Heart left ventricle (tissue), 16 donors: ENCODE measurements around the gene VWA8. TPM values are rescaled to one million over a fixed set of nuclear protein-coding genes. Genes with fewer than 3 reads are reported as not detected.
"Not testable (repeated sequence)": the region's sequence is repeated elsewhere in the genome, so short reads cannot be mapped to it uniquely, and the experiment has no call there.

Experiments
- ATAC-seq, 4 donors: fragments of 200-7000 bp; cut with Tn5 transposase; one replicate each; pipeline ENCODE4 v1.9.1; 2020 to 2022; ENCODE audit warnings: moderate library complexity in 4 of 4, mild to moderate bottlenecking in 3 of 4, moderate number of reproducible peaks in 1 of 4
- DNase-seq, 5 donors: peaks; one replicate each; pipeline ENCODE4 v3.0.0-alpha.2; 2020
- H3K27ac ChIP-seq, 12 donors: fragments of 200-600 bp; sonication (generic) in 4 of 12; one replicate each; pipeline versions ENCODE4 v1.5.0 to v1.8.0; 2016 to 2022; ENCODE audit warnings: mild to moderate bottlenecking in 2 of 12
- H3K27me3 ChIP-seq, 9 donors: fragments of 200-600 bp; sonication (generic) in 2 of 9; one replicate each; pipeline versions ENCODE4 v1.5.1 to v1.8.0; 2016 to 2022; ENCODE audit warnings: mild to moderate bottlenecking in 3 of 9
- H3K36me3 ChIP-seq, 9 donors: fragments of 200-600 bp; sonication (generic) in 2 of 9; one replicate each; pipeline versions ENCODE4 v1.5.0 to v1.8.0; 2018 to 2022; ENCODE audit warnings: mild to moderate bottlenecking in 2 of 9
- H3K4me1 ChIP-seq, 12 donors: fragments of 200-600 bp; sonication (generic) in 4 of 12; one replicate each; pipeline versions ENCODE4 v1.5.0 to v1.8.0; 2016 to 2022; ENCODE audit warnings: mild to moderate bottlenecking in 3 of 12
- H3K4me3 ChIP-seq, 12 donors: fragments of 200-600 bp; sonication (generic) in 4 of 12; one replicate each; pipeline versions ENCODE4 v1.5.0 to v1.8.0; 2017 to 2022; ENCODE audit warnings: mild to moderate bottlenecking in 9 of 12, moderate library complexity in 4 of 12
- H3K9me3 ChIP-seq, 12 donors: fragments of 200-600 bp; sonication (generic) in 4 of 12; one replicate each; pipeline versions ENCODE4 v1.5.0 to v1.8.0; 2016 to 2022; ENCODE audit warnings: mild to moderate bottlenecking in 1 of 12
- POLR2A ChIP-seq, 2 donors: fragments of 450-650 bp; IDR thresholded peaks; one replicate each; pipeline ENCODE4 v1.6.1; 2017; ENCODE audit warnings: antibody characterized with exemption in 2 of 2, mild to moderate bottlenecking in 2 of 2, moderate library complexity in 2 of 2
- WGBS, 4 donors: extraction: QIAGEN DNeasy Blood & Tissue Kit in 2 of 4; methylation state at CpG; one replicate each; pipeline versions ENCODE4 v1.1.5 to v1.1.7; 2013 to 2018; 5-methylcytosine and 5-hydroxymethylcytosine counted together
- intact Hi-C, 10 donors: fragments of 100-400 bp; cut with DNase I; formaldehyde crosslinking; loops; one replicate each; pipeline versions ENCODE4 v1.11.1 to v1.14.2; 2022
- polyA plus RNA-seq, 2 donors: library from polyadenylated mRNA; stranded (reverse); fragments of 200-250 nt; gene quantifications; one replicate each; pipeline ENCODE4 v1.2.3, GENCODE V29; 2013
- total RNA-seq, 9 donors: library from RNA; depleted of rRNA in 2 of 9; stranded (reverse); fragments of >200 nt in 2 of 9; fragmentation: NEBNext Ultra II Directional in 3 of 9; extraction: Animal tissue kit (Norgen Biotek cat#: 25700) in 3 of 9; gene quantifications; one replicate each; pipeline versions ENCODE4 v1.1.0 to v1.2.4, GENCODE V29; 2016 to 2023
- TF ChIP-seq, protein P1 (sequence below), 12 donors: fragments of 200-600 bp; sonication (generic) in 4 of 12; IDR thresholded peaks; one replicate each; pipeline versions ENCODE4 v1.5.0 to v1.8.0; 2018 to 2022; ENCODE audit warnings: antibody characterized with exemption in 12 of 12, mild to moderate bottlenecking in 5 of 12
- donor health status: ischemic (EF 13 %, LVEDD 7.1; RV severe dilation, severe dysfunction).
- donor health status: healthy with polysubstance abuse.
- donor health status: DM: no; HTN: yes; CAD: no.
- donor health status: DM: no; HTN: no; CAD: no.
- donor health status: ischemic (EF 25% LVEDD 6.9; RV normal size, moderate dysfunction).
- donor health status: ischemic (EF 25% LVEDD 5.7; RV mildly dilated, moderate dysfunction).
- donor health status: healthy.
- donor health status: DM: yes; HTN: yes; CAD: no.
- donor health status: ischemic (EF 35%, LVEDD 5.7; RV mildly dilated, moderate dysfunction).
- donor health status: nonischemic (EF 11% LVEDD 7.7; RV severe dilation, severe dysfunction).
- donor health status: DM: yes; HTN: yes; CAD: no.
- donor health status: PGD.
- donor health status: ischemic (EF 29% LVEDD 5.4; RV normal size, mild dysfunction).
- donor health status: nonischemic (EF 23%, LVEDD 6.1; RV moderate dilation, normal function).

Gene VWA8
- total and polyA plus RNA-seq, 11 donors: 12.1 to 64.1 (median 41.8) TPM

DNA sequence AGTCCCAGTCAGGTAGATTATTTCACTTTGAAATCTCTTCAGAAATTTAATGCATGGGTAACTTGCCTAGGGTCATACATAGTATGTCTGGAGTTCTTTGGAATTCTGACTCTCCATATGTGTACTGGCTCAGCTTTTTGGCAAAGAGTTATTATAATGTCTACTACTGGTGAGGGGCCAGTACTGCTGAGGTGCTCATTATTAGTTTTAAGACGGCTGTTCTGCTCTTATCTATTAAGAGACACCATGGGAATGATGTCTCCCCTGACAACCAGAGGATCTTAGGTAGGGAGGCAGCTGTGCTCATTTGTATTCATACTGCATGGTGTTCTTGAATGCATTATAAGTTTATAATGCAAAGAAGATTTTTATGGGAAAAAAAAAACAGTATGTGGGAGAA, 319.5 kb downstream of the VWA8 start:
- DNase-seq (no peak), ATAC-seq (no peak)
- H3K9me3 ChIP-seq: no peaks in the 10 kb centered on the region
- H3K27me3 ChIP-seq: no peaks in the 10 kb centered on the region
- 34 to 53% (median 48%) methylated on average over 1 of the region's 1 CpG for WGBS, 4 donors
- no peak for TF ChIP-seq POLR2A (IDR thresholded peaks at IDR 0.05)
- TF ChIP-seq, protein P1, sequence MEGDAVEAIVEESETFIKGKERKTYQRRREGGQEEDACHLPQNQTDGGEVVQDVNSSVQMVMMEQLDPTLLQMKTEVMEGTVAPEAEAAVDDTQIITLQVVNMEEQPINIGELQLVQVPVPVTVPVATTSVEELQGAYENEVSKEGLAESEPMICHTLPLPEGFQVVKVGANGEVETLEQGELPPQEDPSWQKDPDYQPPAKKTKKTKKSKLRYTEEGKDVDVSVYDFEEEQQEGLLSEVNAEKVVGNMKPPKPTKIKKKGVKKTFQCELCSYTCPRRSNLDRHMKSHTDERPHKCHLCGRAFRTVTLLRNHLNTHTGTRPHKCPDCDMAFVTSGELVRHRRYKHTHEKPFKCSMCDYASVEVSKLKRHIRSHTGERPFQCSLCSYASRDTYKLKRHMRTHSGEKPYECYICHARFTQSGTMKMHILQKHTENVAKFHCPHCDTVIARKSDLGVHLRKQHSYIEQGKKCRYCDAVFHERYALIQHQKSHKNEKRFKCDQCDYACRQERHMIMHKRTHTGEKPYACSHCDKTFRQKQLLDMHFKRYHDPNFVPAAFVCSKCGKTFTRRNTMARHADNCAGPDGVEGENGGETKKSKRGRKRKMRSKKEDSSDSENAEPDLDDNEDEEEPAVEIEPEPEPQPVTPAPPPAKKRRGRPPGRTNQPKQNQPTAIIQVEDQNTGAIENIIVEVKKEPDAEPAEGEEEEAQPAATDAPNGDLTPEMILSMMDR (IDR thresholded peaks at IDR 0.05): no peak
- H3K36me3 ChIP-seq: no peaks in the 10 kb centered on the region
- no peak overlapping the region for H3K4me3 ChIP-seq
- peak overlapping the region in 8 of 12 donors; percentile 13 to 73 (median 72) for H3K27ac ChIP-seq
- intact Hi-C loops: loop anchor here in 3 of 10 donors (5.0 to 10.0 kb wide), 3 partner anchors 47 to 177 kb away; no protein-coding TSS in a partner anchor
- peaks cover 3 to 49% (median 35%) of the 10 kb centered on the region in 12 donors for H3K4me1 ChIP-seq

DNA sequence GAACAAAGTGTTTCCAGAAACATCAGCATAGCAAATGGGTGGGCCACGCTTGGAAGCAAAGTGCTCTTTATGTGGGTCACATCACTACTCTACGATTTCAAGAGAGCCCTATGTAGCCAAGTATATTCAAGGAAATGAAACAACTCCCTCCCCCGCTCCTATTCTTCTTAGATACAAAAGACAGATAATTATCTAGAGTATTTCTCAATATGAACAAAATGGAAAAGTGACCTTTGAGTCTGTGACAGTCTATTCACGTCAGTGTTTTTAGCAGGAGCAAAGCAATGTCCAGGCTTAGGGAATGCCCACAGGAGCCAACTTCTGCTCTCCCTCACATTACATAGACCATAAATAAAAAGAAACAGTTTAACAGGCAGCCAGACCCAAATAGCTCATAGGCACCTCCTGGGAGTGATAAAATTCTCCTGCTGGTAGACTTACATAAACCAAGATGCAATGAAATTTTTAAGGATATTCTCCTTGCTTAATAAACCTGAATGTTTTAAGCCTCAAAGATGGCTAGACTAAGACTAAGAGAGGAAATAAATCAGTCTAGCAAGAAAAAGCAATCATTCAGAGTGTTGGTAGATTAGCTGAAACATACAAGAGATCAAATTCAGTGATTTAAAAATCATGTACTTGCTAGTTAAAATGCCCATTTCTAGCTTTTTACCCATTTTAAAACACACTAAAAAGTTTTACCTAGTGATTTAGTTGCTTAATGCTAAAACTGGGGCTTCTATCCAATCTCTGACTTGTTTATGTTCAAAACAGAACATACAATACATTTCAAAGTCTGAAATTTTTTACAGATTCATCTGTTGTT, 320.7 kb downstream of the VWA8 start:
- ATAC-seq (peak; percentile 82 to 94 (median 88)), DNase-seq (peak in 1 of 5 donors; percentile 37)
- Histone ChIP-seq H3K36me3 (no peaks in the 10 kb centered on the region), H3K27me3 (no peaks in the 10 kb centered on the region), H3K9me3 (no peaks in the 10 kb centered on the region), H3K27ac (peak overlapping the region; percentile 43 to 79 (median 72)), H3K4me1 (peaks cover 0 to 42% (median 28%) of the 10 kb centered on the region in 12 donors), H3K4me3 (no peak overlapping the region)
- 37 to 49% (median 38%) methylated on average over 4 of the region's 4 CpGs for WGBS, 4 donors
- TF ChIP-seq, protein P1 (IDR thresholded peaks at IDR 0.05): no peak
- peak in 1 of 2 donors; percentile 27 for TF ChIP-seq POLR2A (IDR thresholded peaks at IDR 0.05)
- intact Hi-C loops: loop anchor here in 4 of 10 donors (1.0 to 10.0 kb wide), 5 partner anchors 25 to 175 kb away; no protein-coding TSS in a partner anchor

DNA sequence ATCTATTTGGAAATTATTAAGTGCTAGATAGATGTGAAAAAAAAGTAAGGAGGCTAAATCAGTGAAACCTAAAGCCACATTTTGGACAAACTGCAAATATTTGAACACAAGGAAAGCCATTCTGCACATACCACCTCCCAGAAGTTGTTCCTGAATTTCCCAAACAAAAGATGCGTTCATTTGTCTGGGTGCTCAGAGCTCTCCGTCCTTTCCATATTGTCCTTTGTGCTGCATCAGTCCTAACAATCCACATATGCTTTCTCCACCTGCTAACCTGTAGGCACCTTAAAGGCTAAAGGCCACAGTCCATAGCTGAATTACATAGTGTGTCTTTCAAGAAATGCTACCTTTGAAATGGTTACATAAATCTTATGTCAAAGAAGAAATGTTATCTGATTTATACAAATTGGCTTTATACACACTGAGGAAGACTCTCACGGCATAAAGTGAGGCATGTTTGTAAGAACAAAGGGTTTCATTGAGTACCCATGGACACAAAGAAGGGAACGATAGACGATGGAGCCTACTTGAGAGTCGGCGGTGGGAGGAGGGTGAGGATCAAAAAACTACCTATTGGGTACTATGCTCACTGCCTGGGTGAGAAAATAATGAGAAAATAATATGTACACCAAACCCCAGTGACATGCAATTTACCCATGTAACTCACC, 321.5 kb downstream of the VWA8 start:
- DNase-seq (no peak), ATAC-seq (no peak)
- H3K27ac ChIP-seq: peak overlapping the region in 11 of 12 donors; percentile 43 to 79 (median 72)
- H3K4me3 ChIP-seq: no peak overlapping the region
- no peaks in the 10 kb centered on the region for H3K36me3 ChIP-seq
- TF ChIP-seq POLR2A (IDR thresholded peaks at IDR 0.05): no peak
- TF ChIP-seq, protein P1 (IDR thresholded peaks at IDR 0.05): no peak
- 76 to 83% (median 79%) methylated on average over 7 of the region's 7 CpGs for WGBS, 4 donors
- no peaks in the 10 kb centered on the region for H3K27me3 ChIP-seq
- no peaks in the 10 kb centered on the region for H3K9me3 ChIP-seq
- H3K4me1 ChIP-seq: peaks cover 0 to 34% (median 23%) of the 10 kb centered on the region in 12 donors
- intact Hi-C loops: loop anchor here in 2 of 10 donors (1.0 to 2.0 kb wide), 2 partner anchors 25 kb away; no protein-coding TSS in a partner anchor

DNA sequence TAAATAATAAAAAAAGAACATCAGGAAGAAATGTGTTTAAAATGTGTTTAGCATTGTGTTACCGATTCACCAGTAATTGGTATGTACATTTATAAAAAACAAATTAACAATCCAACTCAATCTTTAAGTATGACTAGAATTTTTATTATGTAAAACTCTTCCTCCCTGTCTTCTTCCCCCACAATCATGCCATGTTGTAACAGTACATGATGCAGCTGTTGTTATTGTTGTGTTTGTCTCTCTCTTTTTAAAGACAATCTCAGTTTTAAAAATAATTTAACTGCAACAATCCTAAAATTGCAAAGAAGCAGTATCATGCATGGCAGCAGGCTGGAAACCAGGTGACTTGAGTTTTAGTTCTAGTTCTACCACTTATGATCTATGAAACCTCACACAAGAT, 323.3 kb downstream of the VWA8 start:
- H3K9me3 ChIP-seq: no peaks in the 10 kb centered on the region
- DNase-seq (no peak), ATAC-seq (no peak)
- TF ChIP-seq POLR2A (IDR thresholded peaks at IDR 0.05): no peak
- TF ChIP-seq, protein P1 (IDR thresholded peaks at IDR 0.05): no peak
- intact Hi-C loops: no loop called here
- H3K4me1 ChIP-seq: peaks cover 0 to 27% (median 17%) of the 10 kb centered on the region in 12 donors
- WGBS, 4 donors: 88 to 99% (median 91%) methylated on average over 1 of the region's 1 CpG
- no peak overlapping the region for H3K4me3 ChIP-seq
- no peaks in the 10 kb centered on the region for H3K27me3 ChIP-seq
- H3K36me3 ChIP-seq: no peaks in the 10 kb centered on the region
- H3K27ac ChIP-seq: no peak overlapping the region

DNA sequence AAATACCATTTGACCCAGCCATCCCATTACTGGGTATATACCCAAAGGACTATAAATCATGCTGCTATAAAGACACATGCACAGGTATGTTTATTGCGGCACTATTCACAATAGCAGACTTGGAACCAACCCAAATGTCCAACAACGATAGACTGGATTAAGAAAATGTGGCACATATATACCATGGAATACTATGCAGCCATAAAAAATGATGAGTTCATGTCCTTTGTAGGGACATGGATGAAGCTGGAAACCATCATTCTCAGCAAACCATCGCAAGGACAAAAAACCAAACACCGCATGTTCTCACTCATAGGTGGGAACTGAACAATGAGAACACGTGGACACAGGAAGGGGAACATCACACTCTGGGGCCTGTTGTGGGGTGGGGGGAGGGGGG, 323.9 kb downstream of the VWA8 start:
- 75 to 100% (median 94%) methylated on average over 1 to 5 of the region's 5 CpGs for WGBS, 4 donors
- intact Hi-C loops, ATAC-seq: not testable (repeated sequence)

DNA sequence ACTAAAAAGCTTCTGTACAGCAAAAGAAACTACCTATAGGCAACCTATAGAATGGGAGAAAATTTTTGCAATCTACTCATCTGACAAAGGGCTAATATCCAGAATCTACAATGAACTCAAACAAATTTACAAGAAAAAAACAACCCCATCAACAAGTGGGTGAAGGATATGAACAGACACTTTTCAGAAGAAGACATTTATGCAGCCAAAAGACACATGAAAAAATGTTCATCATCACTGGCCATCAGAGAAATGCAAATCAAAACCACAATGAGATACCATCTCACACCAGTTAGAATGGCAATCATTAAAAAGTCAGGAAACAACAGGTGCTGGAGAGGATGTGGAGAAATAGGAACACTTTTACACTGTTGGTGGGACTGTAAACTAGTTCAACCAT, 324.3 kb downstream of the VWA8 start:
- H3K4me1 ChIP-seq: peaks cover 0 to 24% (median 17%) of the 10 kb centered on the region in 12 donors
- H3K27me3 ChIP-seq, H3K4me3 ChIP-seq, H3K27ac ChIP-seq, intact Hi-C loops, H3K9me3 ChIP-seq, ATAC-seq, DNase-seq, H3K36me3 ChIP-seq: not testable (repeated sequence)

More for the DNA sequence above, 323.9 kb downstream of the VWA8 start:
- not testable (repeated sequence) for H3K36me3 ChIP-seq, H3K4me3 ChIP-seq, H3K9me3 ChIP-seq, H3K27me3 ChIP-seq, DNase-seq, H3K27ac ChIP-seq
- H3K4me1 ChIP-seq: peaks cover 0 to 27% (median 17%) of the 10 kb centered on the region in 12 donors
